A549 (cell line): ENCODE data around the gene TSPAN16.

ENCODE experiments used
- BHLHE40 ChIP-seq: IDR thresholded peaks from 2 replicates; pipeline ENCODE4 v1.6.1; 2012; ENCODE audit warnings: low read depth, low read length, inconsistent platforms
- CBX2 ChIP-seq: fragments of 200-600 bp; sonication (generic); IDR thresholded peaks from 2 replicates; pipeline ENCODE4 v1.6.1; 2016; ENCODE audit warnings: low read depth, mild to moderate bottlenecking, borderline replicate concordance
- CEBPB ChIP-seq, 2 experiments: fragments of >200 bp in 1 of 2; sonication (Bioruptor Twin) in 1 of 2; formaldehyde crosslinking in 1 of 2; IDR thresholded peaks; 2 replicates each; pipeline ENCODE4 v1.6.1; 2012 to 2016
- CHD2 ChIP-seq: fragments of 150-350 bp; IDR thresholded peaks from 2 replicates; pipeline ENCODE4 v1.6.1; 2014; ENCODE audit warnings: low read length; ENCODE audit not compliant: partially characterized antibody
- CTCF ChIP-seq: fragments of >200 bp; sonication (Bioruptor Twin); formaldehyde crosslinking; IDR thresholded peaks from 3 replicates; pipeline ENCODE4 v1.5.1; 2016
- EP300 ChIP-seq, 2 experiments: fragments of >200 bp; sonication (Bioruptor Twin); formaldehyde crosslinking; IDR thresholded peaks; 2 replicates in 1 of 2; 3 replicates in 1 of 2; pipeline ENCODE4 v1.6.1; 2016 to 2017
- TF ChIP-seq, protein P1 (sequence below): fragments of 450-650 bp; IDR thresholded peaks from 2 replicates; pipeline ENCODE4 v1.6.1; 2014; ENCODE audit warnings: antibody characterized with exemption
- TF ChIP-seq, protein P2 (sequence below): IDR thresholded peaks from 2 replicates; pipeline ENCODE4 v1.6.1; 2012

DNA sequence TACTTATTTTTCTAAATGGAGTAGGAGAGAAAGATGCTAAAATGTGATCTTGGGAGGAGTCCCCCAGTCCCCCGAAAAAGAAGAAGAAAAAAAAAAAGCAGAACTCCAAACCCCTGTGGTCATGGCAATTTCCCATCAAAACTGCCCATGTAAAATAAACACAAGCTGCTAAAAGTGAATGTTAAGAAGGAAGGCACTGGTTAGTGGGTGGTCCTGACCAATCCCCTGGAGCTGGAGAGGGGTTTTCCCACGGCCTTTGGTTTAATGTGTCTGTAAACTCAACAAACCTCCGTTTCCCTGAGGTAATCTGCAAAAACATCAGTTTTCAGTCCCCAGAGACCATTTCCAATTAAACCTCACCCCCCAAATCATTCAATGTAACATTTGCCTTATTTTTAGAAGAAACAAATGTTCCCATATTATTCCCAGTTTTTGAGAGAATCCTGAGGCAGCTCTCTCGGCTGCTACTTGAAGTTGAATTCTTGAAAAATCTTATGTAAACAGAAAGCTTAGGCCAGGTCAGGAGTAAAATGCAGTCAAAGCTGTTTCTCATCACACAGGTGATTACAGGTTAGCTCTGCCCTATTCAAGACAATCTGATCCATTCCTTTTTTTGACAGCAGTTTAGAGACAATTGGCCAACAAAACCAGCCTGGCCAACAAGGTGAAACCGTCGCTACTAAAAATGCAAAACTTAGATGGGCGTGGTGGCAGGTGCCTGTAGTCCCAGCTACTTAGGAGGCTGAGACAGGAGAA lies 26.5 kb downstream of the TSPAN16 start:
- TF ChIP-seq CBX2 (no peak), CEBPB (IDR thresholded peaks at IDR 0.05) (no peak), CTCF (no peak), CHD2 (no peak), BHLHE40 (no peak), EP300 (IDR thresholded peaks at IDR 0.05) (no peak)
- TF ChIP-seq, protein P1, sequence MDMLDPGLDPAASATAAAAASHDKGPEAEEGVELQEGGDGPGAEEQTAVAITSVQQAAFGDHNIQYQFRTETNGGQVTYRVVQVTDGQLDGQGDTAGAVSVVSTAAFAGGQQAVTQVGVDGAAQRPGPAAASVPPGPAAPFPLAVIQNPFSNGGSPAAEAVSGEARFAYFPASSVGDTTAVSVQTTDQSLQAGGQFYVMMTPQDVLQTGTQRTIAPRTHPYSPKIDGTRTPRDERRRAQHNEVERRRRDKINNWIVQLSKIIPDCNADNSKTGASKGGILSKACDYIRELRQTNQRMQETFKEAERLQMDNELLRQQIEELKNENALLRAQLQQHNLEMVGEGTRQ, result no peak
- TF ChIP-seq, protein P2, sequence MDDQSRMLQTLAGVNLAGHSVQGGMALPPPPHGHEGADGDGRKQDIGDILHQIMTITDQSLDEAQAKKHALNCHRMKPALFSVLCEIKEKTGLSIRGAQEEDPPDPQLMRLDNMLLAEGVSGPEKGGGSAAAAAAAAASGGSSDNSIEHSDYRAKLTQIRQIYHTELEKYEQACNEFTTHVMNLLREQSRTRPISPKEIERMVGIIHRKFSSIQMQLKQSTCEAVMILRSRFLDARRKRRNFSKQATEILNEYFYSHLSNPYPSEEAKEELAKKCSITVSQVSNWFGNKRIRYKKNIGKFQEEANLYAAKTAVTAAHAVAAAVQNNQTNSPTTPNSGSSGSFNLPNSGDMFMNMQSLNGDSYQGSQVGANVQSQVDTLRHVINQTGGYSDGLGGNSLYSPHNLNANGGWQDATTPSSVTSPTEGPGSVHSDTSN, result no peak
